Measurements from ENCODE around the gene PIK3R5. TPM values are rescaled to one million over a fixed set of nuclear protein-coding genes. Genes with fewer than 3 reads are reported as not detected.

PIK3R5 gene
- total RNA-seq, 1 donor from 2014 or later, result not detected

- Mint-ChIP-seq H3K4me1 (ENCODE audit: low read depth) (no peaks in the 10 kb centered on the region), H3K27ac (ENCODE audit: unreplicated experiment) (no peak overlapping the region)
Measured at GRCh38 chr17:8835631-8836364, 129.7 kb downstream of the PIK3R5 start.

DNA sequence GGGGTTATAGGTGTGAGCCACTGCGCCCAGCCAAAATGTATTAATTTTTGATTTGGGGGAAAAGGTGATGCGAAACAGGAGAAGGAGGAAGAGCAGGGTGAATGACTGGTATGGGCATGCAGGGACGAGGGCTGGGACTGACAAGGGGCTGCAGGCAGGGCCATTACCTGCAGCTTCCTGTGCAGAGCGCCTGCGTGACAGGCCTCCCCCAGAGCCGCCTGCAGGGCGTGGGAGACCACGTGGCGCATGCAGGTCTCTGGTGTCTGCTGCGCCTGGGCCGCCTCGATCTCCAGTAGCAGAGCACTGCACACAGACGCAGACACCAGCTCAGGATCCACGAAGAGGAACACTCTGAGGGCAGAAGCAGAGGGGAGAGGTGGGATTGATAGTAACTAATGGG, 130.4 kb downstream of the PIK3R5 start:
- H3K9me3 Mint-ChIP-seq (ENCODE audit: low read depth), result no peaks in the 10 kb centered on the region
- no peak for TF ChIP-seq CTCF (IDR thresholded peaks at IDR 0.05)
- H3K4me1 Mint-ChIP-seq (ENCODE audit: low read depth), result no peaks in the 10 kb centered on the region
- H3K27me3 Mint-ChIP-seq (ENCODE audit: low read depth), result peaks cover 8% of the 10 kb centered on the region
- H3K27ac Mint-ChIP-seq (ENCODE audit: unreplicated experiment), result no peak overlapping the region
- no peak for DNase-seq (ENCODE audit: low spot score)
- H3K36me3 Mint-ChIP-seq (ENCODE audit: low read depth), result no peaks in the 10 kb centered on the region
- H3K4me3 Mint-ChIP-seq (ENCODE audit: unreplicated experiment), result no peak overlapping the region

More at GRCh38 chr17:8835631-8836364, 129.7 kb downstream of the PIK3R5 start:
- H3K9me3 Mint-ChIP-seq (ENCODE audit: low read depth), result no peaks in the 10 kb centered on the region
- no peak overlapping the region for H3K4me3 Mint-ChIP-seq (ENCODE audit: unreplicated experiment)
- H3K36me3 Mint-ChIP-seq (ENCODE audit: low read depth), result no peaks in the 10 kb centered on the region
- H3K27me3 Mint-ChIP-seq (ENCODE audit: low read depth), result peaks cover 8% of the 10 kb centered on the region
- DNase-seq (ENCODE audit: low spot score), result no peak
- TF ChIP-seq CTCF (IDR thresholded peaks at IDR 0.05), result no peak

DNA sequence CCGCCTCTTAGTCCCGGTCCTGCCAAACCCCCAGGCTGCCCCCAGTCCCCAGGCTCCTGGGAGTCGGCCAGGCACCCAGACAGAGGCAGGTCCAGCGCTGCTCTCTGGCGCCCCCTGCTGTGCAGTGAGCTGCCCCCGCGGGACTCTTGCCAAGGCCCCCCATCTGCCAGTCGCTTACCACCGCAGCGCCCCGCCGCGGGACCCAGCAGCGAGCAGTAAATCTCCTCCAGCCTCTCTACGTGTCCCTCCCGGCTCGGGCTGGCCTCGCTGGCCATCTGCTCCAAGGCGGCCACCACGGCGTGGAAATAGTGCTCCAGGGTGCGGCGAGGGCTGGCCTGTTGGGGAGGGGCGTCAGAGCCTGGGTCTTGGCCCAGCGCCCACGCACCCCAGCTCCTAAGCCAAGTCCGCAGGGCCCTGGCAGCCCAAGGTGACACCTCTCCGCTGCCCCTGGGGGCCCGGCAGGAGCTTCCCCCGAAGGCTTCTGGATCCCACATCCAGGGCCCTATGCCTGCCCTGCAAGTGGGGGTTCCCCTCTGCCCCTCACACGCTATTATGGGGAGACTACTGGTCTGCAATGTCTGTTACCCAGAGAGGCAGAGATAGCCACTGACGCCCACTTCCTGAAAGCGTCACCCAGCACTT, 132.7 kb downstream of the PIK3R5 start:
- H3K27me3 Mint-ChIP-seq (ENCODE audit: low read depth), result peaks cover 8% of the 10 kb centered on the region
- no peaks in the 10 kb centered on the region for H3K36me3 Mint-ChIP-seq (ENCODE audit: low read depth)
- TF ChIP-seq CTCF (IDR thresholded peaks at IDR 0.05), result peak; percentile 69
- no peaks in the 10 kb centered on the region for H3K4me1 Mint-ChIP-seq (ENCODE audit: low read depth)
- no peak overlapping the region for H3K4me3 Mint-ChIP-seq (ENCODE audit: unreplicated experiment)
- no peaks in the 10 kb centered on the region for H3K9me3 Mint-ChIP-seq (ENCODE audit: low read depth)
- no peak for DNase-seq (ENCODE audit: low spot score)
- H3K27ac Mint-ChIP-seq (ENCODE audit: unreplicated experiment), result no peak overlapping the region

- Mint-ChIP-seq H3K36me3 (ENCODE audit: low read depth) (no peaks in the 10 kb centered on the region), H3K4me3 (ENCODE audit: unreplicated experiment) (no peak overlapping the region), H3K27me3 (ENCODE audit: low read depth) (peaks cover 6% of the 10 kb centered on the region), H3K27ac (ENCODE audit: unreplicated experiment) (no peak overlapping the region), H3K4me1 (ENCODE audit: low read depth) (no peaks in the 10 kb centered on the region), H3K9me3 (ENCODE audit: low read depth) (no peaks in the 10 kb centered on the region)
- DNase-seq (ENCODE audit: low spot score), result no peak
- TF ChIP-seq CTCF (IDR thresholded peaks at IDR 0.05), result no peak
Measured at GRCh38 chr17:8831234-8831849, 134.2 kb downstream of the PIK3R5 start.

- H3K9me3 Mint-ChIP-seq (ENCODE audit: low read depth), result peaks cover 4% of the 10 kb centered on the region
- H3K4me1 Mint-ChIP-seq (ENCODE audit: low read depth), result no peaks in the 10 kb centered on the region
- H3K27ac Mint-ChIP-seq (ENCODE audit: unreplicated experiment), result no peak overlapping the region
- peaks cover 6% of the 10 kb centered on the region for H3K27me3 Mint-ChIP-seq (ENCODE audit: low read depth)
- TF ChIP-seq CTCF (IDR thresholded peaks at IDR 0.05), result no peak
- H3K4me3 Mint-ChIP-seq (ENCODE audit: unreplicated experiment), result no peak overlapping the region
- DNase-seq (ENCODE audit: low spot score), result no peak
- no peaks in the 10 kb centered on the region for H3K36me3 Mint-ChIP-seq (ENCODE audit: low read depth)
Measured at GRCh38 chr17:8830141-8830540, 135.4 kb downstream of the PIK3R5 start.
